ENCODE results near the gene ARHGAP9. TPM values are rescaled to one million over a fixed set of nuclear protein-coding genes. Genes with fewer than 3 reads are reported as not detected.

Gene ARHGAP9
- total RNA-seq, 1 experiment from 2014 or later, result 3.6 TPM

DNA sequence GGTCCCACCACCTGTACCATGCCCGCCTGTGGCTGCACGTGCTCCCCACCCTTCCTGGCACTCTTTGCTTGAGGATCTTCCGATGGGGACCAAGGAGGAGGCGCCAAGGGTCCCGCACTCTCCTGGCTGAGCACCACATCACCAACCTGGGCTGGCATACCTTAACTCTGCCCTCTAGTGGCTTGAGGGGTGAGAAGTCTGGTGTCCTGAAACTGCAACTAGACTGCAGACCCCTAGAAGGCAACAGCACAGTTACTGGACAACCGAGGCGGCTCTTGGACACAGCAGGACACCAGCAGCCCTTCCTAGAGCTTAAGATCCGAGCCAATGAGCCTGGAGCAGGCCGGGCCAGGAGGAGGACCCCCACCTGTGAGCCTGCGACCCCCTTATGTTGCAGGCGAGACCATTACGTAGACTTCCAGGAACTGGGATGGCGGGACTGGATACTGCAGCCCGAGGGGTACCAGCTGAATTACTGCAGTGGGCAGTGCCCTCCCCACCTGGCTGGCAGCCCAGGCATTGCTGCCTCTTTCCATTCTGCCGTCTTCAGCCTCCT, 23.4 kb downstream of the ARHGAP9 start (continued):
- TF ChIP-seq, protein P1, sequence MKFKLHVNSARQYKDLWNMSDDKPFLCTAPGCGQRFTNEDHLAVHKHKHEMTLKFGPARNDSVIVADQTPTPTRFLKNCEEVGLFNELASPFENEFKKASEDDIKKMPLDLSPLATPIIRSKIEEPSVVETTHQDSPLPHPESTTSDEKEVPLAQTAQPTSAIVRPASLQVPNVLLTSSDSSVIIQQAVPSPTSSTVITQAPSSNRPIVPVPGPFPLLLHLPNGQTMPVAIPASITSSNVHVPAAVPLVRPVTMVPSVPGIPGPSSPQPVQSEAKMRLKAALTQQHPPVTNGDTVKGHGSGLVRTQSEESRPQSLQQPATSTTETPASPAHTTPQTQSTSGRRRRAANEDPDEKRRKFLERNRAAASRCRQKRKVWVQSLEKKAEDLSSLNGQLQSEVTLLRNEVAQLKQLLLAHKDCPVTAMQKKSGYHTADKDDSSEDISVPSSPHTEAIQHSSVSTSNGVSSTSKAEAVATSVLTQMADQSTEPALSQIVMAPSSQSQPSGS (CRISPR knock-in tag; IDR thresholded peaks at IDR 0.05; ENCODE audit: borderline replicate concordance, low read depth), result no peak
- TF ChIP-seq HMGA2 (CRISPR knock-in tag; IDR thresholded peaks at IDR 0.05) (no peak), RELA (CRISPR knock-in tag; IDR thresholded peaks at IDR 0.05; ENCODE audit: borderline replicate concordance) (no peak), ZNF317 (CRISPR knock-in tag; IDR thresholded peaks at IDR 0.05; ENCODE audit: borderline replicate concordance, low read depth) (no peak), RORB (CRISPR knock-in tag; IDR thresholded peaks at IDR 0.05) (no peak), SOX15 (CRISPR knock-in tag; IDR thresholded peaks at IDR 0.05) (no peak), ELF4 (CRISPR knock-in tag; IDR thresholded peaks at IDR 0.05; ENCODE audit: low read depth) (no peak; the same call in 1 of the 2 replicates), FOXJ3 (CRISPR knock-in tag; IDR thresholded peaks at IDR 0.05; ENCODE audit: borderline replicate concordance) (no peak), NFYB (CRISPR knock-in tag; conservative IDR thresholded peaks at IDR 0.05; ENCODE audit: low read depth) (no peak), ZNF219 (CRISPR knock-in tag; IDR thresholded peaks at IDR 0.05; ENCODE audit: borderline replicate concordance) (no peak), ETV6 (CRISPR knock-in tag; IDR thresholded peaks at IDR 0.05) (no peak), ZBTB21 (CRISPR knock-in tag; IDR thresholded peaks at IDR 0.05; ENCODE audit: borderline replicate concordance) (no peak), GTF2I (CRISPR knock-in tag; conservative IDR thresholded peaks at IDR 0.05) (no peak), ZNF121 (CRISPR knock-in tag; IDR thresholded peaks at IDR 0.05) (no peak), OVOL2 (CRISPR knock-in tag; IDR thresholded peaks at IDR 0.05; ENCODE audit: borderline replicate concordance) (no peak), ZNF263 (CRISPR knock-in tag; IDR thresholded peaks at IDR 0.05; ENCODE audit: low read depth) (no peak), GABPB1 (CRISPR knock-in tag; IDR thresholded peaks at IDR 0.05) (peak; percentile 66; the same call in 1 of the 2 replicates), KAT7 (CRISPR knock-in tag; IDR thresholded peaks at IDR 0.05; ENCODE audit: borderline replicate concordance) (no peak), ZNF423 (CRISPR knock-in tag; IDR thresholded peaks at IDR 0.05) (no peak), MYBL2 (CRISPR knock-in tag; IDR thresholded peaks at IDR 0.05) (no peak), NR3C1 (CRISPR knock-in tag; conservative IDR thresholded peaks at IDR 0.05; ENCODE audit: low read depth) (no peak), CBFB (CRISPR knock-in tag; IDR thresholded peaks at IDR 0.05; ENCODE audit: low read depth) (no peak), SMAD3 (CRISPR knock-in tag; IDR thresholded peaks at IDR 0.05; ENCODE audit: borderline replicate concordance) (no peak), GRHL2 (CRISPR knock-in tag; IDR thresholded peaks at IDR 0.05; ENCODE audit: insufficient replicate concordance, severe bottlenecking) (no peak), CREB1 (CRISPR knock-in tag; IDR thresholded peaks at IDR 0.05) (no peak), EMX1 (CRISPR knock-in tag; IDR thresholded peaks at IDR 0.05) (no peak)
- TF ChIP-seq, protein P2, sequence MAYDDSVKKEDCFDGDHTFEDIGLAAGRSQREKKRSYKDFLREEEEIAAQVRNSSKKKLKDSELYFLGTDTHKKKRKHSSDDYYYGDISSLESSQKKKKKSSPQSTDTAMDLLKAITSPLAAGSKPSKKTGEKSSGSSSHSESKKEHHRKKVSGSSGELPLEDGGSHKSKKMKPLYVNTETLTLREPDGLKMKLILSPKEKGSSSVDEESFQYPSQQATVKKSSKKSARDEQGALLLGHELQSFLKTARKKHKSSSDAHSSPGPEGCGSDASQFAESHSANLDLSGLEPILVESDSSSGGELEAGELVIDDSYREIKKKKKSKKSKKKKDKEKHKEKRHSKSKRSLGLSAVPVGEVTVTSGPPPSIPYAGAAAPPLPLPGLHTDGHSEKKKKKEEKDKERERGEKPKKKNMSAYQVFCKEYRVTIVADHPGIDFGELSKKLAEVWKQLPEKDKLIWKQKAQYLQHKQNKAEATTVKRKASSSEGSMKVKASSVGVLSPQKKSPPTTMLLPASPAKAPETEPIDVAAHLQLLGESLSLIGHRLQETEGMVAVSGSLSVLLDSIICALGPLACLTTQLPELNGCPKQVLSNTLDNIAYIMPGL (CRISPR knock-in tag; IDR thresholded peaks at IDR 0.05), result no peak
- TF ChIP-seq, protein P3, sequence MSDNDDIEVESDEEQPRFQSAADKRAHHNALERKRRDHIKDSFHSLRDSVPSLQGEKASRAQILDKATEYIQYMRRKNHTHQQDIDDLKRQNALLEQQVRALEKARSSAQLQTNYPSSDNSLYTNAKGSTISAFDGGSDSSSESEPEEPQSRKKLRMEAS (CRISPR knock-in tag; IDR thresholded peaks at IDR 0.05), result peak; percentile 87
- TF ChIP-seq, protein P4, sequence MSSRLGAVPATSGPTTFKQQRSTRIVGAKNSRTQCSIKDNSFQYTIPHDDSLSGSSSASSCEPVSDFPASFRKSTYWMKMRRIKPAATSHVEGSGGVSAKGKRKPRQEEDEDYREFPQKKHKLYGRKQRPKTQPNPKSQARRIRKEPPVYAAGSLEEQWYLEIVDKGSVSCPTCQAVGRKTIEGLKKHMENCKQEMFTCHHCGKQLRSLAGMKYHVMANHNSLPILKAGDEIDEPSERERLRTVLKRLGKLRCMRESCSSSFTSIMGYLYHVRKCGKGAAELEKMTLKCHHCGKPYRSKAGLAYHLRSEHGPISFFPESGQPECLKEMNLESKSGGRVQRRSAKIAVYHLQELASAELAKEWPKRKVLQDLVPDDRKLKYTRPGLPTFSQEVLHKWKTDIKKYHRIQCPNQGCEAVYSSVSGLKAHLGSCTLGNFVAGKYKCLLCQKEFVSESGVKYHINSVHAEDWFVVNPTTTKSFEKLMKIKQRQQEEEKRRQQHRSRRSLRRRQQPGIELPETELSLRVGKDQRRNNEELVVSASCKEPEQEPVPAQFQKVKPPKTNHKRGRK (CRISPR knock-in tag; IDR thresholded peaks at IDR 0.05; ENCODE audit: borderline replicate concordance), result no peak
- TF ChIP-seq, protein P5, sequence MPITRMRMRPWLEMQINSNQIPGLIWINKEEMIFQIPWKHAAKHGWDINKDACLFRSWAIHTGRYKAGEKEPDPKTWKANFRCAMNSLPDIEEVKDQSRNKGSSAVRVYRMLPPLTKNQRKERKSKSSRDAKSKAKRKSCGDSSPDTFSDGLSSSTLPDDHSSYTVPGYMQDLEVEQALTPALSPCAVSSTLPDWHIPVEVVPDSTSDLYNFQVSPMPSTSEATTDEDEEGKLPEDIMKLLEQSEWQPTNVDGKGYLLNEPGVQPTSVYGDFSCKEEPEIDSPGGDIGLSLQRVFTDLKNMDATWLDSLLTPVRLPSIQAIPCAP (CRISPR knock-in tag; IDR thresholded peaks at IDR 0.05), result no peak
- TF ChIP-seq, protein P6, sequence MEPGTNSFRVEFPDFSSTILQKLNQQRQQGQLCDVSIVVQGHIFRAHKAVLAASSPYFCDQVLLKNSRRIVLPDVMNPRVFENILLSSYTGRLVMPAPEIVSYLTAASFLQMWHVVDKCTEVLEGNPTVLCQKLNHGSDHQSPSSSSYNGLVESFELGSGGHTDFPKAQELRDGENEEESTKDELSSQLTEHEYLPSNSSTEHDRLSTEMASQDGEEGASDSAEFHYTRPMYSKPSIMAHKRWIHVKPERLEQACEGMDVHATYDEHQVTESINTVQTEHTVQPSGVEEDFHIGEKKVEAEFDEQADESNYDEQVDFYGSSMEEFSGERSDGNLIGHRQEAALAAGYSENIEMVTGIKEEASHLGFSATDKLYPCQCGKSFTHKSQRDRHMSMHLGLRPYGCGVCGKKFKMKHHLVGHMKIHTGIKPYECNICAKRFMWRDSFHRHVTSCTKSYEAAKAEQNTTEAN (CRISPR knock-in tag; IDR thresholded peaks at IDR 0.05), result no peak
- TF ChIP-seq, protein P7, sequence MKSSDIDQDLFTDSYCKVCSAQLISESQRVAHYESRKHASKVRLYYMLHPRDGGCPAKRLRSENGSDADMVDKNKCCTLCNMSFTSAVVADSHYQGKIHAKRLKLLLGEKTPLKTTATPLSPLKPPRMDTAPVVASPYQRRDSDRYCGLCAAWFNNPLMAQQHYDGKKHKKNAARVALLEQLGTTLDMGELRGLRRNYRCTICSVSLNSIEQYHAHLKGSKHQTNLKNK (CRISPR knock-in tag; IDR thresholded peaks at IDR 0.05), result no peak
- TF ChIP-seq, protein P8, sequence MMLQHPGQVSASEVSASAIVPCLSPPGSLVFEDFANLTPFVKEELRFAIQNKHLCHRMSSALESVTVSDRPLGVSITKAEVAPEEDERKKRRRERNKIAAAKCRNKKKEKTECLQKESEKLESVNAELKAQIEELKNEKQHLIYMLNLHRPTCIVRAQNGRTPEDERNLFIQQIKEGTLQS (CRISPR knock-in tag; conservative IDR thresholded peaks at IDR 0.05), result no peak
- TF ChIP-seq, protein P9, sequence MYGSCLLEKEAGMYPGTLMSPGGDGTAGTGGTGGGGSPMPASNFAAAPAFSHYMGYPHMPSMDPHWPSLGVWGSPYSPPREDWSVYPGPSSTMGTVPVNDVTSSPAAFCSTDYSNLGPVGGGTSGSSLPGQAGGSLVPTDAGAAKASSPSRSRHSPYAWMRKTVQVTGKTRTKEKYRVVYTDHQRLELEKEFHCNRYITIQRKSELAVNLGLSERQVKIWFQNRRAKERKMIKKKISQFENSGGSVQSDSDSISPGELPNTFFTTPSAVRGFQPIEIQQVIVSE (CRISPR knock-in tag; IDR thresholded peaks at IDR 0.05; ENCODE audit: borderline replicate concordance), result no peak
